Gastroesophageal sphincter (tissue), 3 donors: ENCODE data around the gene F2R.

ENCODE experiments used
- CTCF ChIP-seq, 4 experiments: fragments of 200-600 bp in 2 of 4; fragments of 450-650 bp in 2 of 4; sonication (generic) in 1 of 4; IDR thresholded peaks; one replicate each; pipeline ENCODE4 v1.5.1; 2017 to 2019; ENCODE audit warnings: antibody characterized with exemption in 4 of 4, mild to moderate bottlenecking in 2 of 4, moderate library complexity in 2 of 4
- EP300 ChIP-seq: sonication (generic); formaldehyde crosslinking; IDR thresholded peaks from one replicate; pipeline ENCODE4 v1.6.1; 2017; ENCODE audit warnings: antibody characterized with exemption, mild to moderate bottlenecking
- POLR2A ChIP-seq, 2 donors: fragments of 450-650 bp; IDR thresholded peaks; one replicate each; pipeline ENCODE4 v1.6.1; 2017; ENCODE audit warnings: antibody characterized with exemption in 2 of 2, mild to moderate bottlenecking in 2 of 2, moderate library complexity in 1 of 2
- POLR2AphosphoS5 ChIP-seq: sonication (generic); formaldehyde crosslinking; IDR thresholded peaks from one replicate; pipeline ENCODE4 v1.6.1; 2017; ENCODE audit warnings: antibody characterized with exemption

GRCh38 chr5:76675364-76675763 lies 40.6 kb upstream of the F2R start:
- TF ChIP-seq EP300 (no peak), CTCF (IDR thresholded peaks at IDR 0.05) (no peak), POLR2A (IDR thresholded peaks at IDR 0.05) (no peak), POLR2AphosphoS5 (no peak)
